MM.1S (cell line): ENCODE results near the gene CD300A.

Source experiments
- EZH2 ChIP-seq: fragments of 300-600 bp; sonication (generic); optimal IDR thresholded peaks from 2 replicates; pipeline ENCODE3; 2017; ENCODE audit warnings: low read depth, mild to moderate bottlenecking, antibody characterized with exemption, low read length, mixed read lengths
- EZH2phosphoT487 ChIP-seq: fragments of 300-600 bp; sonication (generic); IDR thresholded peaks from 2 replicates; pipeline ENCODE4 v1.6.1; 2018; ENCODE audit warnings: antibody characterized with exemption, low read length
- TF ChIP-seq, protein P1 (sequence below): fragments of 300-600 bp; sonication (generic); IDR thresholded peaks from 2 replicates; pipeline ENCODE4 v1.5.1; 2016; ENCODE audit warnings: antibody characterized with exemption, low read length, mixed read lengths

DNA sequence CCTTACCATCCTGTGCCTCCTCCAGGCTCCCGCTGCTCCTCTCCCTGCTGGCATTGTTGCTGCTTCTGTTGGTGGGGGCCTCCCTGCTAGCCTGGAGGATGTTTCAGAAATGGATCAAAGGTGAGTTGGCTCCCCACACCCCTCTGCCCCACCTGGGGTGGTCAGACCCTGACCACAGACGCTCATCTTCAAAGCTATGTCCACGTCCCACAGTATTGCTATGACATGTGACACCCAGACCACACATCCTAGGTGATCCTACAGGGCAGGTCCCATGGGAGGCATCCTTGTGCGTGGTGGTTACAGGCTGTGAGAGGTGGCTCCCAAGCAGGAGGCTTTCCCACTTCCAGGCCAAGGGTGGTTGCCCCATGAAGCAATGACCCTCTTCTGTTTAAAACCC, 11.0 kb downstream of the CD300A start:
- TF ChIP-seq EZH2 (no peak), EZH2phosphoT487 (no peak)
- TF ChIP-seq, protein P1, sequence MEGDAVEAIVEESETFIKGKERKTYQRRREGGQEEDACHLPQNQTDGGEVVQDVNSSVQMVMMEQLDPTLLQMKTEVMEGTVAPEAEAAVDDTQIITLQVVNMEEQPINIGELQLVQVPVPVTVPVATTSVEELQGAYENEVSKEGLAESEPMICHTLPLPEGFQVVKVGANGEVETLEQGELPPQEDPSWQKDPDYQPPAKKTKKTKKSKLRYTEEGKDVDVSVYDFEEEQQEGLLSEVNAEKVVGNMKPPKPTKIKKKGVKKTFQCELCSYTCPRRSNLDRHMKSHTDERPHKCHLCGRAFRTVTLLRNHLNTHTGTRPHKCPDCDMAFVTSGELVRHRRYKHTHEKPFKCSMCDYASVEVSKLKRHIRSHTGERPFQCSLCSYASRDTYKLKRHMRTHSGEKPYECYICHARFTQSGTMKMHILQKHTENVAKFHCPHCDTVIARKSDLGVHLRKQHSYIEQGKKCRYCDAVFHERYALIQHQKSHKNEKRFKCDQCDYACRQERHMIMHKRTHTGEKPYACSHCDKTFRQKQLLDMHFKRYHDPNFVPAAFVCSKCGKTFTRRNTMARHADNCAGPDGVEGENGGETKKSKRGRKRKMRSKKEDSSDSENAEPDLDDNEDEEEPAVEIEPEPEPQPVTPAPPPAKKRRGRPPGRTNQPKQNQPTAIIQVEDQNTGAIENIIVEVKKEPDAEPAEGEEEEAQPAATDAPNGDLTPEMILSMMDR, result no peak
